ENCODE data around the gene RBSN.

The RBSN gene

DNA sequence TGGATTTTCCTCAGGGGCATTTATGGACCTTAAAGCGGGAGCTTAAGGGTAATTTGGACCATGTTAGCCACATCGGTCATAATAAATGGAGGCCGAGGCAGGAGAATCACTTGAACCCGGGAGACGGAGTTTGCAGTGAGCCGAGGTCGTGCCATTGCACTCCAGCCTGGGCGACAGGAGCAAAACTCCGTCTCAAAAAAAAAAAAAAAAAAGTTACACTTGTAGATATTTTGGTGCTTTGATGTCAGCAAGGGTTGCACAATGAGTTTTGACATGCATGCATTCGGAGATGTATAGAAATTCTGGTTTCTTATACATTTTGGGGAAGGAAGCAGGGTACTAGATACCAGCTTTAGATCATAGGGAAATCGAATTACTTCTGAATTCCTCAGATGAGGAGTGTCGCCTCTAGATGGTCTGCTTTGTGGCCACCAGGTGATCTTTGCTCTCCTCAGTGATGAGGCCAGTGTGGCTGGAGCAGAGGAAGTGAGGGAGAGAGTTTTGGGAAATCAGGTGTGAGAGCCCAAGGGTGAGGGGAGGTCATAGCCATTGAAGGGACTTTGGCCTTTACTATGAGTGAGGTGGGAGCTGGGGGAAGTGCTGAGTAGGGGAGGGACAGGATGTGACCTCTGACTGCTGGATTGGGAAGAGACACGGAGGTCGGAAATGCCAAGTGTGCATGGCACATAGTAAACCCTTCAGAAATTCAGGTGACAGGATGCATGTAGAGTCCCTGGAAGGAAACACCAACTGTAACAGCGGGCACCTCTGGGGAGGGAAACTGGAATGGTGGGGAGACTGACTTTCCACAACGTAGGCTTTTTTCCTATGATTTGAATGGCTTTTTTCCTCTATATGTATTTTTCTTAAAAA is 8.4 kb upstream of the RBSN start:
- no peak overlapping the region for H3K9ac ChIP-seq
- no peaks in the 10 kb centered on the region for H4K20me1 ChIP-seq (ENCODE audit: insufficient read depth)
- H3K27me3 ChIP-seq (ENCODE audit: insufficient read depth, low read depth): no peaks in the 10 kb centered on the region
- no peaks in the 10 kb centered on the region for H3K36me3 ChIP-seq (ENCODE audit: insufficient read depth)
- H3K79me2 ChIP-seq (ENCODE audit: insufficient read depth, low read depth): no peaks in the 10 kb centered on the region
- no peak overlapping the region for H3K27ac ChIP-seq
- no peak overlapping the region for H3K4me3 ChIP-seq (IDR thresholded peaks at IDR 0.05; ENCODE audit: insufficient read depth, low read depth, low read length)
- H3K4me1 ChIP-seq (ENCODE audit: low read depth, poor library complexity, severe bottlenecking): no peaks in the 10 kb centered on the region
- no peak overlapping the region for H3K4me2 ChIP-seq
- TF ChIP-seq, protein P1, sequence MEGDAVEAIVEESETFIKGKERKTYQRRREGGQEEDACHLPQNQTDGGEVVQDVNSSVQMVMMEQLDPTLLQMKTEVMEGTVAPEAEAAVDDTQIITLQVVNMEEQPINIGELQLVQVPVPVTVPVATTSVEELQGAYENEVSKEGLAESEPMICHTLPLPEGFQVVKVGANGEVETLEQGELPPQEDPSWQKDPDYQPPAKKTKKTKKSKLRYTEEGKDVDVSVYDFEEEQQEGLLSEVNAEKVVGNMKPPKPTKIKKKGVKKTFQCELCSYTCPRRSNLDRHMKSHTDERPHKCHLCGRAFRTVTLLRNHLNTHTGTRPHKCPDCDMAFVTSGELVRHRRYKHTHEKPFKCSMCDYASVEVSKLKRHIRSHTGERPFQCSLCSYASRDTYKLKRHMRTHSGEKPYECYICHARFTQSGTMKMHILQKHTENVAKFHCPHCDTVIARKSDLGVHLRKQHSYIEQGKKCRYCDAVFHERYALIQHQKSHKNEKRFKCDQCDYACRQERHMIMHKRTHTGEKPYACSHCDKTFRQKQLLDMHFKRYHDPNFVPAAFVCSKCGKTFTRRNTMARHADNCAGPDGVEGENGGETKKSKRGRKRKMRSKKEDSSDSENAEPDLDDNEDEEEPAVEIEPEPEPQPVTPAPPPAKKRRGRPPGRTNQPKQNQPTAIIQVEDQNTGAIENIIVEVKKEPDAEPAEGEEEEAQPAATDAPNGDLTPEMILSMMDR (conservative IDR thresholded peaks at IDR 0.05; ENCODE audit: low read depth, low read length): no peak
- H2AFZ ChIP-seq (ENCODE audit: low read depth): no peak overlapping the region

DNA sequence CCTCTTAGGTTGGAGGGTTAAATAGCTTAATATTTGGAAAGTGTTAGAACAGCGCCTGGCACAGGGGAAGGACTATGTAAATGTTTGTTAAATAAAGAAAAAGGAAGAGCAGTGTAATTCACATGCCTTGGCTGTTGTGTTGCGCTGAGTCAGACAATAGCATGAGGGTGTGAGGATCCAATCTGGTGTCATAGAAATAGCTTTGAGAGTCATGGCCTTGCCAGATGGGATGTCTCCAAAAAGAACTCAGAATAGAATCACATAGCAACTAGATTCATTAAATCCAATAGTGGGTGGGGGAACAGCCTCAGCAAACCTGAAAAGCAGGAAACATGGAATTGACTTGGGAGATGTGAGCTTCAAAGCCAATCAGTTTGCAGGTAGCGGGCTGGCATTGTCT is 3.9 kb upstream of the RBSN start:
- Histone ChIP-seq H3K4me2 (no peak overlapping the region), H2AFZ (ENCODE audit: low read depth) (no peak overlapping the region)

DNA sequence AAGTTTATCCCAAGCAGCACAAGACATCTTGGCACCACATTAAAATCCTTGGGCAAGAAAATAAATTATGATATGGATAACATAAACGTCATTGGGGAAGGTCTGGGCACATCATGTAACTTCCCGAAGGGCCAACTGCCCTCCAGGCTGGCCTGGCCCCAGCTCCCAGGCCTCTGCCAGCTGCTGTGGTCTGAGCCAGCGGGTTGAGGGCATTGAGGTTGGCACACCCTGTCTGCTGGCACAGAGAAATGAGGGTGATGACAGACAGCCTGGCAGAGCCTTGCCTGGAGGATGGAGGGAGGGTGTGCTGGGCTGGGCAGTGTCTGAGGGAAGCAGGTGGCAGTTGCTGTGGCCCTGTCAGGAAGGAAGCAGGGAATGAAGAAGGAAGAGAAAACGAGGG is 3.3 kb upstream of the RBSN start:
- peaks cover 11% of the 10 kb centered on the region; the same call in 1 of the 2 replicates for H3K79me2 ChIP-seq (ENCODE audit: insufficient read depth, low read depth)

More for the DNA sequence above, 3.9 kb upstream of the RBSN start:
- no peaks in the 10 kb centered on the region for H3K27me3 ChIP-seq (ENCODE audit: insufficient read depth, low read depth)
- H4K20me1 ChIP-seq (ENCODE audit: insufficient read depth): no peaks in the 10 kb centered on the region
- TF ChIP-seq, protein P1 (conservative IDR thresholded peaks at IDR 0.05; ENCODE audit: low read depth, low read length): no peak
- no peak overlapping the region for H3K9ac ChIP-seq
- no peak overlapping the region for H3K4me3 ChIP-seq (IDR thresholded peaks at IDR 0.05; ENCODE audit: insufficient read depth, low read depth, low read length)
- no peaks in the 10 kb centered on the region for H3K36me3 ChIP-seq (ENCODE audit: insufficient read depth)
- peaks cover 2% of the 10 kb centered on the region for H3K4me1 ChIP-seq (ENCODE audit: low read depth, poor library complexity, severe bottlenecking)
- H3K27ac ChIP-seq: no peak overlapping the region
- H3K79me2 ChIP-seq (ENCODE audit: insufficient read depth, low read depth): peaks cover 7% of the 10 kb centered on the region; the same call in 1 of the 2 replicates

DNA sequence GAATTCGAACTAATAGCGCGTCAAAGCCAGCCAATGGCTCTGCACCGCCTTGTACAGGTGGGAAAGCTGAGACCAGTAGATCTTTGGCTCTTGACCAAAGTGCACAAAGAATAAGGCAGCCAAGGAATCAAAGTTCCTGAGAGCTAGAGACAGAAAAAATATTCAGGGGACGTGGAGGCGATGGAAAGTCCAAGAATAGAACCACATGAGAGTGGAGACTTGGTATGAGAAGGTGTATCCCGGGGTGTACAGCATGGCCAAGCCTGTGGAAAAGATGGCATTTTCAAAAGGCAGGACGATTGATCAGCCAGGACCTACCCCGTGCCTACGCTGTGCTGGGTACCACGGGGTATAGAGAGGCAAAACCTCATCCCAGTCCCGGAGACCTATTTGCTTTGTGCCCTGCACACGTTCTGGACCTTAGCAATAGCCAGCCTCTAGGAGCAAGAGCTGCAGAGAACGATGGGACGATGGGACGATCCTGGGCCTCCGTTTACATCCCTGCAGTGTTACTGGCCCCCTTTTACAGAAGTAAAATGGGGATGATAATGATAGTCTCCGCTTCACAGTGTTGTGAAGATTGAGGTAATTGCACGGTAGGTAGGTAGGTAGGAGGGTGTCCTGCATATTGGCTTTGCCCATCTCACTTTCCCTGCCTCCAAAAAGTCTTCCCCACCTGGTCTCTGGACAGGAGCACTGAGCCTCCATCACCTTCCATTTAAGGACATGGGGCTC is 583 bp upstream of the RBSN start:
- no peaks in the 10 kb centered on the region for H3K36me3 ChIP-seq (ENCODE audit: insufficient read depth)
- no peaks in the 10 kb centered on the region for H4K20me1 ChIP-seq (ENCODE audit: insufficient read depth)
- H2AFZ ChIP-seq (ENCODE audit: low read depth): peak overlapping the region; percentile 81
- H3K4me3 ChIP-seq (IDR thresholded peaks at IDR 0.05; ENCODE audit: insufficient read depth, low read depth, low read length): no peak overlapping the region
- H3K4me2 ChIP-seq: peak overlapping the region; percentile 77
- H3K9ac ChIP-seq: peak overlapping the region; percentile 49; the same call in 1 of the 2 replicates
- TF ChIP-seq, protein P1 (conservative IDR thresholded peaks at IDR 0.05; ENCODE audit: low read depth, low read length): no peak
- peaks cover 6% of the 10 kb centered on the region for H3K4me1 ChIP-seq (ENCODE audit: low read depth, poor library complexity, severe bottlenecking)
- H3K79me2 ChIP-seq (ENCODE audit: insufficient read depth, low read depth): peaks cover 11% of the 10 kb centered on the region; the same call in 1 of the 2 replicates
- peak overlapping the region; percentile 64; the same call in 1 of the 2 replicates for H3K27ac ChIP-seq
- H3K27me3 ChIP-seq (ENCODE audit: insufficient read depth, low read depth): no peaks in the 10 kb centered on the region

More for the DNA sequence above, 3.3 kb upstream of the RBSN start:
- Histone ChIP-seq H2AFZ (ENCODE audit: low read depth) (no peak overlapping the region), H3K4me3 (IDR thresholded peaks at IDR 0.05; ENCODE audit: insufficient read depth, low read depth, low read length) (no peak overlapping the region), H4K20me1 (ENCODE audit: insufficient read depth) (no peaks in the 10 kb centered on the region), H3K4me2 (no peak overlapping the region), H3K4me1 (ENCODE audit: low read depth, poor library complexity, severe bottlenecking) (peaks cover 6% of the 10 kb centered on the region), H3K36me3 (ENCODE audit: insufficient read depth) (no peaks in the 10 kb centered on the region), H3K27ac (no peak overlapping the region), H3K9ac (no peak overlapping the region), H3K27me3 (ENCODE audit: insufficient read depth, low read depth) (no peaks in the 10 kb centered on the region)
- TF ChIP-seq, protein P1 (conservative IDR thresholded peaks at IDR 0.05; ENCODE audit: low read depth, low read length): no peak
